GM18909 (cell line): ENCODE results near the gene HOXA9.

Experiments
- ATAC-seq: cut with Tn5 transposase; IDR thresholded peaks from one replicate; pipeline ENCODE4 v1.9.1; 2021; ENCODE audit warnings: mild to moderate bottlenecking; ENCODE audit not compliant: unreplicated experiment, poor library complexity

Gene HOXA9

GRCh38 chr7:27165089-27165995, at the start of gene HOXA9:
HOXA9 (minus strand) TSS chr7:27165537; CDS start chr7:27165457, 80 bp downstream.
- no peak for ATAC-seq

GRCh38 chr7:27214239-27214950, 49.1 kb upstream of the HOXA9 start:
- ATAC-seq: no peak

- ATAC-seq: no peak
Measured at GRCh38 chr7:27213433-27214238, 48.3 kb upstream of the HOXA9 start.

- no peak for ATAC-seq
Measured at GRCh38 chr7:27212497-27213432, 47.4 kb upstream of the HOXA9 start.

- no peak for ATAC-seq
Measured at GRCh38 chr7:27211764-27212204, 46.4 kb upstream of the HOXA9 start.

GRCh38 chr7:27211084-27211446, 45.7 kb upstream of the HOXA9 start:
- ATAC-seq: no peak

GRCh38 chr7:27210441-27211083, 45.2 kb upstream of the HOXA9 start:
- no peak for ATAC-seq

GRCh38 chr7:27209933-27210440, 44.6 kb upstream of the HOXA9 start:
- ATAC-seq: no peak

- ATAC-seq: no peak
Measured at GRCh38 chr7:27208998-27209397, 43.7 kb upstream of the HOXA9 start.

GRCh38 chr7:27207348-27207985, 42.1 kb upstream of the HOXA9 start:
- ATAC-seq: no peak

GRCh38 chr7:27205325-27206280, 40.3 kb upstream of the HOXA9 start:
- ATAC-seq: no peak

GRCh38 chr7:27204851-27205322, 39.5 kb upstream of the HOXA9 start:
- ATAC-seq: no peak

- ATAC-seq: no peak
Measured at GRCh38 chr7:27203964-27204594, 38.7 kb upstream of the HOXA9 start.

- no peak for ATAC-seq
Measured at GRCh38 chr7:27203365-27203953, 38.1 kb upstream of the HOXA9 start.

GRCh38 chr7:27202862-27203134, 37.5 kb upstream of the HOXA9 start:
- ATAC-seq: no peak

- no peak for ATAC-seq
Measured at GRCh38 chr7:27202018-27202861, 36.9 kb upstream of the HOXA9 start.
